HG02884 (cell line): Measurements from ENCODE around the gene RTN1.
"Not testable (repeated sequence)": the region's sequence is repeated elsewhere in the genome, so short reads cannot be mapped to it uniquely, and the experiment has no call there.

Experiments
- ATAC-seq: cut with Tn5 transposase; IDR thresholded peaks from one replicate; pipeline ENCODE4 v1.9.1; 2021; ENCODE audit warnings: mild to moderate bottlenecking, moderate library complexity; ENCODE audit not compliant: unreplicated experiment

Gene RTN1

DNA sequence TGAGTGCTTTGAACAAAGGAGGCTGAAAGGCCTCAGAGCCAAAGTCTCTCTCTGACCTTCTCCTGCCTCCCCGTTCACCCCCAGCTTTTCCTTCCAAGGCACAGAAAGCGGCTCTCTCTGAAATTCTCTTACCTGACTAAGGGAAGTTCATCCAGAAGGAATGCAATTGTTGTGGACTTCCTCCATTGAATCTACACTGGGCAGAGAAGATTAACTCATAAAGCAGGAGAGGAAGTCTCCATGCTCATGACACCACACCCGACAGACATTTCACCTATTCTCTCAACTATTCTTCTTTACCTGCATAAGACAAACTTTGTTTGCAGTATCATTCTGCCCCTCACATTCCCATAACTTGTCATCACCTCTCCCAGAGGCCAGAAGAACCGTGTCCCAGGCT is 164.7 kb downstream of the RTN1 start:
- ATAC-seq = no peak

DNA sequence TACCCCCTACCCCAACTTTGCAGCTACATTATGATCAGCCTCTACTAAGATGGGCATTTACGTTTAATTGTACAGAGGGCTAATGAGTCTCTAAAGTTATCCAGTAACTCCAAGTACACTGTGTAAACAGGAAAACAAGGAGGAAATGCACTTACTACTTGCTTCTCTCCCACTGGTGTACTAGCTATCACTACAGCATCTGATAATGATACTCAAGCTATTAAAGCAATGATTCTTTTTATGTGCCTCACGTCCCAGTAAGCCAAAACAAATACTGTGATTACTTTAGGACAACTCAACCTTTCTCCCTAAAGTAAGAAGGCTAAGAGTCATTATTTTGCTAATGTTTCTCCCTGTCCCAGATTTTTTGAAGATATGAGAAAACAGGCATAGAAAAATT is 165.3 kb downstream of the RTN1 start:
- ATAC-seq = no peak

DNA sequence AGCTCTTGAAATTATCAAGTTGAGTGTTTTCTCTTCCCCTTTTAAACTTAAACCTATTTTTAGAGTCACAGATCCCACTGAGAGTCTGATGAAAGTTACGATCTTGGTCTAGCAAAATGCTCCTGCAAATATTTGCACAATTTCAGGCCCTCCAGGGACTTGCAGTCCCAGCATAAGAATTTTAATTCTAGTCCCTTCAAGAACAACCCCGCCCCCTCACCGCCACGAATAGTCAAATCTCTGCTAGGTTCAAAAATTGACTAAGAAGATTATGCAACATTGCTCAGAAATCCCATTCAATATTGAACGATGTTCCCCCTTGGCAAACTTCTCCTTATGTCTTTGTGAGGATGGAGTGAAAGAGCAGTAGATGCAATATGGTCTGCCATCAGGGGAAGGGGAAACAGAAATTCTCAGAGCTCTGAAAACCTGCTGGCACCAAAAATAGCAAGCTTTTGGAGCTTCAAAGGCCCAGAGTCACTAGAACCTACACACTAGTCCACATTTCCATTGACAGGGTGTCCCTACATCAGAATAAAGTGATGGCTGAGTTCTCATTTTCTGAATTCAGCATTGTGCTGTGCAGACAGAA is 166.4 kb downstream of the RTN1 start:
- no peak for ATAC-seq

DNA sequence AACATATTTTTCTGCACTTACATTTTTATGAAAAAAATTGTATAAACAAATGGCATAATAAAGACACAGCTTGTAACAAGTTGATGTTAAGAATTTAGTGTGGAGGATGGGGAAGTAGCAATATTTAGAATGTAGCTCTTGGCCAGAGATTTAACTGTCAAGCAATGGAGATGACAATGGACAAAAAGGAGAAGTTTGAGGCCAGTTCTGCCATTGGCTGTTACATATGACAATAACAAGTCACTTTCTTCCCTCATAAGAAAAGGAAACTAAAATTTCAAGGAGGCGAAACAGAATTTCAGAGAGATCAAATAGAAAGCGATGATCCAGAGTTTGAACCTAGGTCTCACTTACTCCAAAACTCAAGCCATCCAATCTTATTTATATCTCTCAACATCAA is 171.1 kb downstream of the RTN1 start:
- no peak for ATAC-seq

DNA sequence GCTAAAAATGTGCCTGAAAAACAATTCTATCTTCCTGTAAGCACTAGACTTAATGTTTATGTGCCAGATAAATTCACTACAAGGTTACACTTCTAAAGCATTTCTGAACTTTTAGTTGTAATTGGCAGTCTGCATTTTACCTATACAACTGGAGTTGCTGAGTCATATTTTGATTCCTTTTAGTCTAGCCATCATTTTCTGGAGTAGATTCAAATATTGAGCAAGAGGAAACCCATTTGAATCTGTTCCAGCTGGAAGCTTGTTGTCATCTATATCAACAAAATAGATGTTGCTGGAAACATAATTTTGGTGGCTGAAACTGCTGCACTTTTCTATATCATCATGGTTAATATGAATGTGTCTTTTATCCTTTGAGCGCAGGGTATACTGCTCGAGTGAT is 171.8 kb downstream of the RTN1 start:
- ATAC-seq = no peak

DNA sequence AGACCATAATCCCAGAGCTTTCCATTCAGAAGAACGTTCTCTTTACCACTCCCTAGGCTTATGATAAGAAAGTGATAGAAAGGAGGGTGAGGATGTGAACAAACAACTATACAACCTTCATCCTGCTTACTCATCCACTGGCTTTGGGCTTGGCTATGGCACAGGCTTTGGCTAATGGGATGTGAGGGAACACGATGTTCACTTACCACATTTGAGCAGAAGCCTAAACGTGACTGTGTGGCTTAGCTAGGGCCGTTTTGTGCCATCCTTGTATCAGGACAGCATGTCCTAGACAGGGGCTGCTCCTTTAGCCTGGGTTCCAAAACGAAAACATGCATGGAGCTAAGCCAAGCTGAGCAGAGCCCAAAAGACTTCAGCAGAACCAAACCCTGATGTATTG is 175.4 kb downstream of the RTN1 start:
- no peak for ATAC-seq

DNA sequence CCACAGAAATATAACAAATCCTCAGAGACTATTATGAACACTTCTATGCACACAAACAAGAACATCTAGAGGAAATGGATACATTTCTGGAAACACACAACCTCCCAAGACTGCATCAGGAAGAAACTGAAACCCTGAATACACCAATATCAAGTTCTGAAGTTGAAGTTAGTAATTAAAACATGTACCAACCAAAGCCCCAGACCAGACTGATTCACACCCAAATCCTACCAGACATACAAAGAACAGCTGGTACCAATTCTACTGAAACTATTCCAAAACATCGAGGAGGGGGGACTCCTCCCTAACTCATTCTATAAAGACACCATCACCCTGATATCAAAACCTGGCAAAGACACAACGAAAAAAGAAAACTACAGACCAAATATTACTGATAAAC is 179.3 kb downstream of the RTN1 start:
- ATAC-seq = no peak

DNA sequence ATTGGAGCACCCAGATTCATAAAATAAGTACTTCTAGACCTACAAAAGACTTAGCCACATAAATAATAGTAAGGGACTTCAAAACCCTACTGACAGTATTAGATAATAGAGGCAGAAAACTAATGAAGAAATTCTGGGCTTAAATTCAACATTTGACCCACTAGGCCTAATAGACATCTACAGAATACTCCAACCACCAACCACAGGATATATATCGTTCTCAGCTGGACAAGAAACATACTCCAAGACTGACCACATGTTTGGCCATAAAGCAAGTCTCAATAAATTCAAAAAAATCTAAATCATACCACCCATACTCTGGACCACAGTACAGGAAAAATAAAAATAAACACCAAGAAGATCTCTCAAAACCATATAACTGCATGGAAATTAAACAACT is 180.2 kb downstream of the RTN1 start:
- no peak for ATAC-seq

DNA sequence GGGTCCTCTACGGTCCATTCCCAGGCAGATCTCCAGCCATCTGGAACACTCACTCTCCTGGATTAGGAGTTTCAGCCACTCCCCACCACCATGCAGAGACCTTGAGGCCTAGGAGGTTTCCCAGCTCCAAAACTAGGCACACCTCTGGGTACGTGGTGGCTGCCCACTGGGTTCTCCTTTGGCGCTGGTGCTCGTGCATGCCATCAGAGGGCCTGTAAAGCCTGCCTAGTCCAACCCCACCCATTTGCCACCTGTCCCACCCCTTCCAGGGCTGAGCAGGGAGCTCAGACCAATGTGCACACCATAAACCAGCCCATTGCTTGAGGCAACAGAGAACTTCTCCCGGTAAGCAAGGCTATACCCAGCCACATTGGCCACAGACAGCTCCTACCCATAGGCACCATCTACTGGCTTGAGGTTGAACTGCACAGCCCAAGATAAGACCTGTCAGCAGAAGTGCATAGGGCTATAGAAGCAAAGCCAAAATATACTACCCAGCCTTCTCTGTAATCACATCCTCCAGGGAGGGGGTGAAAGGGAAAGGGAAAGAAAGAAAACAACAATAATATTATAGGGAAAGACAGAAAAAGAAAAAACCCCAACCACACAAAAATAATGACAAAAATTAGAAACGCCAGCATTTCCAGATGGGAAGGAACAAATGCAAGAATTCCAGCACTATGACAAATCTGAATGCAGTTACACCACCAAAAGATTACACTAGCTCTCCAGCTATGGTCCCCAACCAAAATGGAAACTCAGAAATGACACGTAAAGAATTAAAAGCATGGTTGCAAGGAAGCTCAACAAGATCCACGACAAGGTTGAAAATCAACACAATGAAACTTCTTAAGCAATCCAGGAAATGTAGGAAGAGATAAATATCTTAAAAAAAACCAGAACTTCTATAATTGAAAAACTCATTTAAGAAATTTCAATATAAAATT is 182.1 kb downstream of the RTN1 start:
- peak; percentile 100 for ATAC-seq

DNA sequence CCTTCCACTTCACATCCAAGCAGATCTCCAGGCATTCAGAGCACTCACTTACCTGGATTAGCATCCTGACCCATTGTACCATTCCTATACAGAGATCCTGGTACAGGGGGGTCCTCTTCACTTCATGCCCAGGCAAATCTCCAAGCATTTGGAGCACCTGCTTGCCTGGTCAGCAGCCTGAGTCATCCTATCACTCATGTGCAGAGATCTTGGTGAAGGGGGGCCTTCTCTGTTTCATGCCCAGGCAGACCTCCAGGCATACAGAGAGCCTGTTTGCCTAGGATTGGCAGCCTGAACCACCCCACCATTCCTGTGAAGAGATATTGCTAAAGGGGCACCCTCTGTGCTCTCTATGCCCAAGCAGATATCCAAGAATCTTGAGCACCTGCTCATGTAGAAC is 182.9 kb downstream of the RTN1 start:
- no peak for ATAC-seq

DNA sequence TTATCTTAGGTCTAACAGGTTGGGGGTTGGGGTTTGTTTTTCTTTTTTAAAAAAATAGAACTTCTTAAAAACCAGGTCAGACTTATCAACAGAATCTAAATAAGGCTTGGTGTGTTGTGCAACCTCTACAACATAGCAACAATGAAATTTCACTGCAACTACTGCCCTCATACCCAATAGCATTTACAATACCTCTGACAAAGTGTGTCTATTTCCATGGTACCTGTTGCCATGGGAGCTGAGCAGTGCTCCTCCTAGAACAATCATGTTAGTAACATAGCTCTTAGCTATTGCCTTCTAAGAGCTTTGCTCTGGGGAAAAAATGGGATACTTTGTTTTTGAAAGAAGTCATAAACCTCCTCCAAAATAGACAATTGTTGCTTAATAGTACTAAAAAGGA is 190.7 kb downstream of the RTN1 start:
- ATAC-seq = no peak

DNA sequence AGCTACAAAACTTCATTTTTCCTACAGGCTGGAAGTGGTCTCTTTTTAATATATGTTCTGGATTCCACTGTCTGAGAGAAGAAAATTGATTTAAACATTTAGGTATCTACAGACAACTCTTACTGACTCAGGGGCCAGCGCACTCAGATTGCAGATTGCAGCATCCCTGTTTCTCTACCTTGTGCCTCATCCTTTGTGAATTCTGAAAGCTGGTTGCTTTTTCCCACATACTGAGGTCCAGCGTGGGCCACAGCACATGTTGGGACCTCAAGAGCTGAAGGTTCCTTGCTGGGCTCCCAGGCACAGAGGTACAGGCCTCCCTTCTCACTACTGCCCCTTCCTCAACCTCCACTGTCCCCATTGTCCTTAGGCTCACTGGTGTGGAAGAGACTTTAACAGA is 192.2 kb downstream of the RTN1 start:
- ATAC-seq = no peak

DNA sequence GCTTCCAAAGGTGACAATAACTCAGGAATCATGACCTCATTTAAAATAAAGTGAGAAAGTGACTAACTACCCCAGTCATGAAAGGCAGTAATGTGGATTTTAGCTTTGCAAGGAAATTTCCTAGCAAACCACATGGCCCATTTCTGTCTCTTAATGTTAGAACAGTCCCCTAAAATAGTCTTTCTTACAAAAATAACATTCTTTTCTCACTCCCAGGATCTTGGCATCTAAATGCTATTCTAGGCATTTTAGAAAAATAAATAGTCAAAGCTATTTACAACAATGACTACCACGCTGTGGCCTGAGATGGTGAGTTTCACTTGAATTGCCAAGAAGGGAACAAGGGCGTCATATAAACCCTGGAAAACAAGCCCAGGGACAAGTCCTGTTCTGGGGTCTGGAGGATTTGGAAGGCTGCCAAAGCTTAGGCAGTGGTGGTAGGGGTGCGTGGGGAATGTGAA is 192.8 kb downstream of the RTN1 start:
- no peak for ATAC-seq

DNA sequence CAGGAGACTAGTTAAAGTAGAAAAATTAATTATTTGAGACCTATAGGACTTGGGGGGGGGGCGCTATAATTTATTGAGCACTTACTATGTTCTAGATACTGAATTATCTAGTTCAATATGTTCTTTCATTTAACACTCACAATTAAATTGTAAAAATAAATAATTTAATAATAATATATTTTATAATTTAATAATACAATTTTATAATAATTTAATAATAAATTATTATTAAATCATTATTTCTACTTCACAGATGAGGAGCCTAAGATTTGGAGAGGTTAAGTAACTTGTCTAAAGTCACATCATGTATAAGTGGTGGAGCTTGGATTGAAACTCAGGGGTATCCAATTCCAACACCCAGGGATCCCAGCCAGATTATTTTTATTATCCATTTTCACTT is 195.2 kb downstream of the RTN1 start:
- no peak for ATAC-seq

DNA sequence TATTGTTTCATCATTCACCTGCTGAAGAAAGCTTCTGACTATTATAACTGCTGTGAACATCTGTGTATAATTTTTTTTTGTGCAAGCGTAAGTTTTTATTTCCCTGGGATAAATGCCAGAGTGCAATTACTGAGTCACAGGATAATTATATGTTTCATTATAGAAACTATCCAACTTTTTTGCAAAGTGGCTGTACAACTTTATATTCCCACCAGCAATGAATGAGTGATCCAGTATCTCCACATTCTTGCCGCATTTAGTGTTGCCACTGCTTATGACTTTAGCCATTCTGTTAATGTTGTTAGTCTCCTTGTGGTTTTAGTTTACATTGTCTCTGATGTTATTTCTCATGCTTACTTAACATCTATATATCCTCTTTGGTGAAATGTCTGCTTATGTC is 205.8 kb downstream of the RTN1 start:
- ATAC-seq = no peak

DNA sequence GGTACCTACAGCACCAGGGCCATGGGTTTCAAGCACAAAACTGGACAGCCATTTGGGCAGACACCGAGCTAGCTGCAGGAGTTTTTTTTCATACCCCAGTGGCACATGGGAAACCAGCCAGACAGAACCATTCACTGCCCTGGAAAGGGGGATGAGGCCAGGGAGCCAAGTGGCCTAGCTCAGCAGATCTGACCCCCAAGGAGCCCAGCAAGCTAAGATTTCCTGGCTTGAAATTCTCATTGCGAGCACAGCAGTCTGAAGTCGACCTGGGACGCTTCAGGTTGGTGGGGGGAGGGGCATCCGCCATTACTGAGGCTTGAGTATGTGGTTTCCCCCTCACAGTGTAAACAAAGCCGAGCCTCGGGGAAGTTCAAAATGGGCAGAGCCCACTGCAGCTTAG is 212.8 kb downstream of the RTN1 start:
- no peak for ATAC-seq

DNA sequence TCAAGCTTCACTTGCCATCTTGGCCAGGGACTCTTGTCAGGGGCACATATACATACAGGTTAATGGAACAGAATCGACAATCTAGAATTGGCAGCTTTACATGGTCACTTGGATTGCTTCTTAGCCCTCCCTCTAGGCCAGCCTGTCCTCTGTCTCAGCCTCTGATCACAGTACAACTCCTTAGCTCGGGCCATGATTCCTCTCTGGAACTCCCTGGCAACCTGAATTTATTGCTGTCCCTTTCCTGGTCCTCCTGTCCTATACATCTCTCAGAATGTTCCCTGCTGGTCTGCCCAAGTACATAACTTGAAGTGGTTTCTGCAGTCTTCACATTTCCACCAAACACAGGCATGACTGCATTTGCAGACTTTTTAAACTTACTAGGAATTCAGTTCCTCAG is 214.1 kb downstream of the RTN1 start:
- ATAC-seq = no peak

DNA sequence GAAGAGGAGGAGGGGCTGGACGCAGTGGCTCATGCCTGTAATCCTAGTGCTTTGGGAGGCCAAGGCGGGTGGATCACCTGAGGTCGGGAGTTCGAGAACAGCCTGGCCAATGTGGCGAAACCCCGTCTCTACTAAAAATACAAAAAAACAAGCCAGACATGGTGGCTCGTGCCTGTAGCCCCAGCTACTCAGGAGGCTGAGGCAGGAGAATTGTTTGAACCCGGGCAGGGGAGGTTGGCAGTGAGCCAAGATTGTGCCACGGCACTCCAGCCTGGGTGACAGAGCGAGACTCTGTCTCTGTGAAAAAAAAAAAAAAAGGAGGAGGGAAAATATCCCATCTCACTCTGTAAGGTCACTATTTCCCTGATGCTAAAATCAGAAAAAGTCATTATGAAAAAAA is 216.4 kb downstream of the RTN1 start:
- ATAC-seq = not testable (repeated sequence)

DNA sequence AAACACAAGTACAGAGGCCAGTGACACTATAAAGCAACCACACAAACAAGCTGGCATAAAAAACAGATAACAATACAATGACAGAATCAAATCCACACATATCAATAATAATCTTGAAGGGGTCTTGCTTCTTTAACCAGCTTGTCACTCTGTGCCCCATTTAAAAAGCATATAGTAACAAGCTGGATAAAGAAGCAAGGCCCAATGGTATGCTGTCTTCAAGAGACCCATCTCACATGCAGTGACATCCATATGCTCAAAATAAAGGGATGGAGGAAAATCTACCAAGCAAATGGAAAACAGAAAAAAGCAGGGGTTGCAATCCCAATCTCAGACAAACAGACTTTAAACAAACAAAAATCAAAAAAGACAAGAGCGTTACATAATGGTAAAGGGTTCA is 223.7 kb downstream of the RTN1 start:
- ATAC-seq = not testable (repeated sequence)

DNA sequence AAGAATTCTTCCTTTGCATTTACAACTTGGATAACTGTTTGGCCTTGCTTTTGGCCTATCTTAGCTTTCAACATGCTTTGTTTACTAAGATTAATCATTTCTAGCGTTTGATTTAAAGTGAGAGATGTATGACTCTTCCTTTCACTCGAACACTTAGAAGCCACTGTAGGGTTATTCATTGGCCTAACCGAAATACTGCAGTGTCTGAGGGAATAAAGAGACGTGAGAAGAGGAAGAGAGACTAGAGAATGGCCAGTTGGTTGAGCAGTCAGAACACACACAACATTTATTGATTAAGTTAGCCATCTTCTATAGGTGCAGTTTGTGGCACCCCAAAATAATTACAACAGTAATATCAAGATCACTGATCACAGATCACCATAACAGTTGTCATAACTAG is 231.7 kb downstream of the RTN1 start:
- ATAC-seq = no peak

DNA sequence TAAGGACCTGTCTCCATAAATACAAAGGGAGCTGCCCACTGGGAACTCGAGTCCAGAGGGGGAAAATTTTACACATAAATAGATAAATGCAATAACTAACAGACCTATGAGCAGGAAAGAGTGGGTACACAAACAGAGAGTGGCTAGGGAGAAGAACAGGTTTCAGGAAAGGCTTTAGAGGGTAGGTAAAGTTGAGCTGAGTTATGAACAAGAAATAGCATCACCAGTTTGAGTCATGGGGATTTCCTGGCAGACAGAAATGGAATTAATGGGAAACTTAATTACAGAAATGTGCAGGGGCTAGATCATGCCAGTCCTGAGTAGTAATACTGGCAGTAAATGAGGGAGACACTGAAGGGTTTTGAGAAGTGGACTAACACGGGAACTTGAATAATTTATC is 236.0 kb downstream of the RTN1 start:
- ATAC-seq = no peak

DNA sequence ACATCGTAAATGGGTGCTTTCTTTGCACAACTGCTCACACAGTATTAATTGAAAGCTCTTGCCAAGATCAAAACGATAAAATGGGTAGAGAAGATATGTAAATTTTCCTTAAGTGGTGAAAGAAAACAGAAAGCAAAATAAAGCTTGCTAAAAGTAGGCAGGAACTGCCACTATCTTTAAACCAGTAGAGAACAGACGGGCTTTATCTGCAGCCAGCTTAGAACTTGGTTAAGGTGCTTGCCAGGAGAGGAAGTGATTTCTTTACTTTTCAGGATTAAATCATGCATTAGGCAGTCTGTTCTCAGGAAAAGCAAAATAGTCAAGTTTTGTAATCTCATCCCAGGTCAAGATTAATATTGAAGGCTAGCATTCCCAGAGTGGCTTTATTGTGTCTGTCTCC is 237.1 kb downstream of the RTN1 start:
- ATAC-seq = no peak
